ENCODE measurements around the gene FAM234A.
"Not testable (repeated sequence)": the region's sequence is repeated elsewhere in the genome, so short reads cannot be mapped to it uniquely, and the experiment has no call there.

FAM234A gene

DNA sequence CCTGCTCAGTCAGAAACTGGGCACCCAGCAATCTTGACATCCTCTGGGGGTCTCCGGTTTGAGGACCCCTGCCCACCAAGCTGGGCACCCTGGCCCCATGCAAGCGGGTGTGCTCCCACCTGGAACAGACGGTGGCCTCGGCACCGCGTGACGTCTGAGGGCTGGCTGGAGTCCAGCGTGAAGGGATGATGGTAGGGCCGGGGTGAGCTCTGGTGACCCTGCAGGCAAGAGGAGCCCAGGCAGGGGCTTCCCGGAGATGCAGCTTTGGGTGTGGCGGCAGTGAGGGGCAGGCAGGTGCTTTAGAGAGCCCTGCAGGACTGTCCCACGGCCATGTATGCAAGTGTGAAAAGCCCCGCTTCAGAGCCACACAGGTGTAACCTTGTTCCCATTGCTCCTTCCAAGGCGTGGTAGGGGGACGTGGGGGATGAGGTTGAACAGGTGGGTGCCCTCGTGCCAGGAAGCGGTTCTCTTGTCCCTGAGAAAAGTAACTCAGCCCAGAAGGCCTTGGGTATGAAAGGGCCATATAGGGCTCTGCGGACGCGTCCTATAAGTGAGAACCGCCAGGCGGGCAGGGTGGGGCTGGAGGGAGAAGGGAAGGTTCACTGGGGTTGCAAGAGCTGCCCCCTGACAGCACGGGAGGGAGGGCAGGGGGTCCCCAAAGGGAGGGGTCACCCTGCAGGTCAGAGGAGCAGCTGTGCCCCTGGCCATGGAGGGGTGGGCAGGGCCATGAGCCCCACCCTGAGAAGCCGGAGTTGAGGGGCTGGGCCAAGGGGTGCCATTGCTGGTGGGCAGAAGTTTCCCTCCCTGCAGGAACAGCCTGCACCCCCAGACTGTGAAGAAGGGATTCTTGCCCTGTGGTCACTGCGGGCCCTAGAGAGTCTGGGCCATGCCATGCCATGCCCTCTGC lies 31.9 kb downstream of the FAM234A start:
- DNase-seq: no peak

DNA sequence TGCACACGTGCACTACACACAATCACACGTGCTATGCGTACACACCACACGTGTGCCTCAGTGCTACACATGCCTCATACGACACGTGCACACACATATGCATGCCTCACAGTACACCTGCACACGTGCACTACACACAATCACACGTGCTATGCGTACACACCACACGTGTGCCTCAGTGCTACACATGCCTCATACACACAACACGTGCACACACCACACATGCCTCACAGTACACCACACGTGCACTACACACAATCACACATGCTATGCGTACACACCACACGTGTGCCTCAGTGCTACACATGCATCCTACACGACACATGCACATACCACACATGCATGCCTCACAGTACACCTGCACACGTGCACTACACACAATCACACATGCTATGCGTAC lies 32.9 kb downstream of the FAM234A start:
- DNase-seq: not testable (repeated sequence)

DNA sequence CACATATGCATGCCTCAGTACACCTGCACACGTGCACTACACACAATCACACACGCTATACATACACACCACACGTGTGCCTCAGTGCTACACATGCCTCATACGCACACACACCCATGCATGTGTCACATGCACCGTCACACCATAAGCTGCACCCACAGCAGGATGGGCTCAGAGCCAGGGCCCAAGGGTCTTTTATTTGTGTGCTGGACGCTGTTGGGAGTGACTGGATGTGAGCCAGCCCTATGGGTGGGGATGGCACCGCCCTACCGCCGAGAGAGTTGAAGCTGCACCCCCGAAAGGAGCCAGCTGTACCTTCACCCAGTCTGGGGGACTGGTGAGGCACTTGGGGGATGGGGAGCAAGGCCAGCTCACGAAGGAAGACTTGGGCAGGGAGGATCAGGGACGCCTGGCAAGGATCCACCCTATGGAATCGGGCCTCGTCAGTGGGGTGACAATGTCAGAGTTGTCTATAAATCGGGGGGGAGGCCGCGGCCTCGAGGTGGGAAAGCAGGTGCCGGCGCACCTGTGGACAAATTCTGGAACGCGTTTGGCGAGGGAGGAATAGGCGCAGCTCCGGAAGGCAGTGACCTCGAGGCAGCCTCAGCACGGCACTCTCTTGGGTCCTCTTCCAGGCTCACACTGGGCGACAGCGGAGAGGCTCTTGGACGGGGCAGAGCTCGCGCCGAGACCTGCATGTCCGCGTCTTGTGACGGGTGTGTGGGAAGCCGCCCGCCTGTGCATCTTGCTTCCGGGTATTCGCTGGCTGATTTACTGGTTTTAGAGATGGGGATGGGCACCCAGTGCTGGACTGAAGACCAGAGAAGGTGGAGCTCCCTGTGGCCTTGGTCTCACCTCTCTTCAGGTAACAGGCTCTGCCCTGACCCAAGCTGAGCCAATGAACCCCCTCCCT lies 33.8 kb downstream of the FAM234A start:
- no peak for DNase-seq

DNA sequence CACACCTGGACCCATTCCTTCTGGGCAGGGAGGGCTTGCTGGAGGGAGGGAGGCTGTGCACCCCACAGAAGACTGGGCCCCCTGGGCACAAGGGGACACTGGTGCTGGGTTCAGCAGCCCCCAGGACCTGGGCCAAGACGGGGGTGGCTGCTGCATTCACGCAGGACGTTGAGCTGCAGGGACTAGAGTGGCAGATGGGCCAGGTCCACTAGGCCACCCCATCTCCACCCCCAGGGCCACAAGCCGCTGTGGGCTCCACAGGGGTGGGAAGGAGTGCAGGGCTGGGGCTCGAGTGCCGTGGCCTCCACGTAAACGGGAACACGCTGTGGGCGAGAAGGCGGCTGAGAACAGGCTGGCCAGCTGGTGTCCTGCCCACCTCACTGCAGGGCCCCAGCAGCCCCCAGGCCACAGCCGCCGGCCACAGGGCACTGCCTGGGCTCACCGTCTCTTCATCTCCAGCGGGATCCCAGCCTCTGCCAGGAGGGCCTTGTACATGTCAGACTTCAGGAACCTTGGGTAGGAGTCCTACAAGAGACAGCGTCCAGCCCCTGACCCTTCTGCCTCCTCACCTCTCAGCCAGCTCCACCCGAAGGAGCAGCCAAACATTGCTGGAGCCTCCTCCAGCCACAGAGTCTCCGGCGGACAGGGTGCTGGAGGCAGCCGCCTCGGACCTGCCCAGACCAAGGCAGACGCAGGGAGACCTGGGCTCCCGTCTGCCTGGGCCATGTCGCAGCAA lies 34.6 kb downstream of the FAM234A start:
- DNase-seq: no peak

DNA sequence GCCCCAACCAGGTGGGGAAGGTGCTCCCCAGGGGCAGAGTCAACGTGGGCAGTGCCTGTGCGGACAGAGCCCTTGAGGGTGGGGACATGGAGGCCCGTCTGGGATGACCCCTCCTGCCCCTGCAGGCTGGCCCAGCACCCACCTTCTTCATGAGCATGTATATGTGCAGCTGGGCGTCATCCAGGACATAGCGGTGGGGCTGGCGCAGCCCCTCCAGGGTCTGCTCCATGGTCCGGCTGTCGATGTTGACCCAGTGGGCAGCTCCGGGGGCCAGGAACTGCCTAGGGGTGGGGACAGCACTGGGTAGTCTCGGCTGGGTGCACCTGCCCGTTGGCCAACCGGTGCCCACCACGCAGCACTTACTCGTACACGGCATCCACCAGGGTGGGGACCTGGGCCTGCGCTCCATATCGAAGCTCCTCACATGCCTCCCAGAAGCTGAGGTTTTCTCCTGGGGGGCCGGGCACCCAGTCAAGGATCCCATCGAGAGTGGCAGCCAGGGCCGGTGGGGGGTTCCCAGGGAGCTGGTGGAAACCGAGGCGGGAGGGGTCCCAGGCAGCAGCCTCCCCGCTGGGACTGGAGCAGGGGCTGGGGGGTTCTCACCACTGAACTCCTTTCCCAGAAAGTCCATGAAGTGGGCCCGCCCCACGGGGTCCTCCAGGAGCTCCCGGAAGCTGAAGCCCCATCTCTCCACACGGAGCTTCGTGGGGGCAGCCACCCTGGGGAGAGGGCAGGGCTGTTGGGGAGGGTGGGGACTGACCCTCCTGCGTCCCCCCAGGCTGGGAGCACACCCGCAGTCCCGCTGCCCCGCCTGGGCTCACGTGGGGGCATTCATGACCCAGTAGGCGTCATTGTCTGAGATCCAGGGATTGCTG lies 36.0 kb downstream of the FAM234A start:
- no peak for DNase-seq

DNA sequence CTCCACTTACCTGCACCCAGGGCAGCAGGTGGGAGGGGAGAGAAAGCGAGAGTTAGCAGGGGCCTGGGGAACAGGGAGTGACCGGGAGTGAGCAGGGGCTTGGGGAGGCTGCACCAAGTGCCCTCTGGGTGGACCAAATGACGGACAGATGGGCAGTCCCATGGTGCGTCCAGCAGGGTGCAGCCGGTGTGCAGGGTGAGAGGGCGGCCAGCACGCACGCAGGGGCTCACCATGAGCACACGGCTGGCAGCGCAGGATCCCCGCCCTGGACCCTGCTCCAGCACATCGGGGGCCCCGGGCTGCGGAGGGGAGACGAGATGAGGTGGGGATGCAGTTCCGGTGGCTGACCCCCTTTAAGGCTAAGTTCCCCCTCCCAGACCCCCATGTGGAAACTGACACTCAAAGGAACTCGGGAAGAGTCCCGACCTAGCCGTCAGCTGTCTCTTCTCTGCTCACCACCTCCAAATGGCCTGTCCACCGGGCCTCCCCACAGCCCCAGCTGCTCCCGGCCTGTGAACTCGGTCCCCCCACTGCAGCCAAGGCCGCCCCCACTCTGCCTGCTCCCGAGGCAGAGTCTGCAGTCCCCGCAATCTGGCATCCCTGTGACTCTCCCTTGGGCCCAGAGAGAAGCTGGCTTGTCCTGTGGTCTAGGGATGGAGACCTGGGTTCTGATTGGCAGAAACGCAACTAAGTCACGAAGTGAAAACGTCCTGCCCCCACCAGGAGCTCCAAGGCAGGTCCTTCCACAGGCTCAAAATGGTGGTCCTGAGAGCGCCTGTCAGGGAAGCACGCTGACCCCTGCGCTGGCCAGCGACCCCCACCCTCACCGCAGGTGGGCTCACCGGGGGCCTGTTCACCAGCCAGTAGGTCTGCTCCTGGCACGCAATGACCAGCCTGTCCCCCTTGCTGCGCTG lies 38.3 kb downstream of the FAM234A start:
- DNase-seq: no peak

DNA sequence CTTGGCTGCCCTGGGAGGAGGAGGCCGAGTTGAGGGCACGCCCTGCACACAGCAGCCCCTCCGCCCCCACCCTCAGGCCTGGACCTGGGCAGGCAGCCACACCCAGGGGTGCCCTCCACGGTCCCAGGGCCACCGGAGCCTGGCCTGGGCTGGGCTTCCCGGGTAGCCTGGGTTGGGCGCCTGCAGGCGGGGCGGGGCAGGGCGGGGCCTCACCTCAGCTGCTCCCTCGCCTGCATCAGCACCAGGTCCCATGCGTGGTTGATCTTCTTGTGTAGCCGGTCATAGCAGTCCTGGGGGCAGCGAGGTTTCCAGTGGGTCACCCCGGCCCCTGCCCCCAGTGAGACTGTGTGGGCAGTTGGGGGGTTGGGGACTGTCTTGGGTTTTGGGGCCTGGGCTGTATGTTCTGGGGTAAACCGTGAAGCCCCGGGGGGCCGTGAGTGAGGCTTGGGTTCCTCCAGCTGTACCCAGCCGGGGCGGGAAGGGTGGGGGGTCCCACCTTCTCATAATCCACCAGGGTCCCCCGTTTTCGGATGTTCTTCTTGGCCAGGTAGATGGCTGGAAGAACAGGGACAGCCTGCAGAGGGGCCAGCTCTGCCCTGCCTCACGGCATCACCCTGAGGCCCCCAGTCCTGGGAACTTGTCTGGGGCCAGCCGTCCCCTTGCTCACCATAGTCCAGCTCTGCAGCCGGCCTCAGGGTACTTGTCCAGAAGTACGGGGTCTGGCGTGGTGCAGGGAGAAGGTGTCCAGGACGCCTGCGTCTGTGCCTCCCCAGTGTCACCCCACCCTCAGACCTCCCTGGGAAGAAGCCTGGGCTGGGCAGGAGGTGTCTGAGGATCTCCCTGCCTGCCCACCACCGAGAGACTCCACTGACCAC lies 39.2 kb downstream of the FAM234A start:
- no peak for DNase-seq

DNA sequence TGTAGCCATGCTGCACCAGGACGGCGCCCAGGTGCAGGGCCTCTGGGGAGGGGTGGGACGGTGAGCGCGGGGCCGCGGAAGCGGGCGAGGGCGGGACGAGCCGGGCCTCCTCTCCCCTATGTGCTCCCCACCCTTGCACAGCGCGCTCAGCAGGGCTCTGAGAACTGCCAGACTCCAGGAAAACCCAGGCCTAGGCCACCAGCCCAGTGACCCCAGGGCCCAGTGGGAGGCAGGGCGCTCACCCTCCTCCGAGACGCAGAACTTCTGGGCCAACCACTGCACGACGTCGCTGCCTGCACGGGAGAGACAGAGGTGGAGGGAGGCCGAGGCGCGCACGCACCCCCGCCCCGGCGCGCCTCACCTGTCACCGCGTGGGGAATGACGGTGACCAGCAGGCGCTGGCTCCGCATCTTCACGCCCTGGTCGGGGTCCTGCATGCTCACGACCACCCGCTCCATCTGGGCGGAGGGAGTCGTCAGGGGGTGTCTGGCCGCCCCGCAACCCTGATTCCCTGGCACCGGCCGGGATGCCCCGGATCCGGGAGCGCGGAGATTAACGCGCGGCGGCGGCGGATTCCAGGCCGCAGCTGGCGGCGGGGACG lies 40.5 kb downstream of the FAM234A start:
- DNase-seq: no peak

DNA sequence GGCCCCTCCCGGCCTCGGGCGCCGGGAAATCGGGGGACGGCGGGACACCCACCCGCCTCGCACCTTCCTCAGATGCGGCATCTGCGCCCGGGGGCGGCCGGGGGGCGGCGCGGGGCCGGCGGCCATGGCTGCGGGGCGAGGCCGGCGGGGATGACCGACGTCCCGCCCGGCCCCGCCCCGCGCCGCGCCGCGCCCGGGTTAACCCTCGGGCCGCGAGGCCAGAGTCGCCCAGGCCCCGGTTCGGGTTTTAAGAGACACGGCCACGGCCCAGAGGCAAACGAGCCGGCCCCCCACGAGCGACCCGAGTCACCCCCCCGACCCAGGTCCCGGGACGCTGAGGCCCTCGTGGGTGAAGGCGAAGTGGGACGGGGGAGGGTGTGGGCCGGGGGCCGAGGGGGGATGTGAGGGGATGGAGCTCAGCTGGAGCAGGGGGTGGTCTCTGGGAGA lies 41.2 kb downstream of the FAM234A start, which contains the start of gene RGS11:
TSS of gene RGS11 (minus strand) at position 159 of the 447 bp plus-strand sequence. CDS start at position 126, 33 bp downstream.
- no peak for DNase-seq

DNA sequence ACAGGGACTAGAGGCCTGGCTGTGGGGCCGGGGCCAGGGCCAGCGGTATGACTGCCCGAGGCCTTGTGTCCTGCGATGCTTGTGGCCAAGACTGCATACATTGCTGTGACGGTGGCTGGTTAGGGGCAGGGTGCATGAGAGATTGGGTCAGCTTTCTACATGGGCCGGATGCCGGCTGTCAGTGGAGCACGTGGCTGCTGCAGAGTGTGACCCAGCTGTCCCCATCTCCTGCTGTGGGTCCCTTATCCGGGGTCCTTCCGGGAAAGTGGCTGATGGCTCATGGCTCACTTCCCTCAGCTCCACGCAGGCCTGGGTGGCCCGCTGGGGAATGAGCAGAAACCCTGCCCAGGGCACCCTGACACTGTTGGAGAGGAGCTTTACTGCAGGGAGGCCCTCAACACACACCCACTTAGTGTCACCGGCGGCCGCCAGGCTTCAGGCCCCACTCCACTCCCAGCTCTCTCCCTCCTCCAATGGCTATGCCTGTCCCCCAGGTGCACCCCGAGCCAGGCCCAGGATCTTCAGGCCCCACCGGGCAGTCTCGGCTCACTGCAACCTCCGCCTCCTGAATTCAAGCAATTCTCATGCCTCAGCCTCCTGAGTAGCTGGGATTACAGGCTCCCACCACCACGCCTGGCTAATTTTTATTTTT lies 41.9 kb downstream of the FAM234A start:
- no peak for DNase-seq

DNA sequence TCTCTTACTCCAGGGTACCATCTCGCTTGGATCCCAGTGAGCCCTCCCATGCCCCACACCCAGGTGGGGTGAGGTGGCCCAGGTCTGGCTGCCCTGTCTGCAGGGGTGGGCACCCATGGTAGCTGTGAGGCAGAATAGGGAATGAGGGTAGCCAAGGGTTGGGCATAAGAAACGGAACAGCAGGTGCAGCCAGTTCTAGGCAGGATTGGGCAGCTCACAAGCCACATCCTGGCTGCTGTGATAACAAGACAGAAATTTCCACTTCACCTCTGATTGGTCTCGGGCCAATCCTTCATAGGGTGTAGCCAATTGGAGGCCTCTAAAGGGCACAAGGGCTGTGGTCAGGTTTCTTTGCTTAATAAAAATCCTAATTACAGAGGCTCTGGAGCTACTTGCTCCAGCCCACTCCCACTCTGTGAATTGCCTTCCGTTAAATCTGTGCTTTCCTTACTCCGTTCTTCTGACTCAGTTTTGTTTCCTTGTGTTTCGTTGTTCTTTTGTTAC lies 44.3 kb downstream of the FAM234A start:
- peak; percentile 15 for DNase-seq

DNA sequence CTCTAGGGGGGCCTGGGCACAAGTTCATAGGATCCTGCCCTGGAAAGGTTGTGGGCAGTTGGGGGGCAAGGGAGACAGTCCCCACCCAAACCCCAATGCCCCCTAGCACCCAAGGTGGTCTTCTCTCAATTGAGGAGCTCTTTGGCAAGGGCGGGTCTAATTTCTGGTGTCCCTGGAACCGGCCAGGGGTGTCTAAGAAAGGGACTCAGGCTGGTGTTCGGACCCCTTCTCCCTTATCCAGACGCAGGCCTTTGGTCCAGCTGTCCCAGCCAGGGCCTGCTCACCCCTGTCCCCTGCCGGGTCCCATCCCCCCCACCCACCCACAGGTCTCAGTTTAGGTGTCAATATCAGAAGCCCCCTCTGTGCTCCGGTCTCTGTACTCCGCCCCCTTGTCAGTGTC lies 44.9 kb downstream of the FAM234A start:
- DNase-seq: no peak

DNA sequence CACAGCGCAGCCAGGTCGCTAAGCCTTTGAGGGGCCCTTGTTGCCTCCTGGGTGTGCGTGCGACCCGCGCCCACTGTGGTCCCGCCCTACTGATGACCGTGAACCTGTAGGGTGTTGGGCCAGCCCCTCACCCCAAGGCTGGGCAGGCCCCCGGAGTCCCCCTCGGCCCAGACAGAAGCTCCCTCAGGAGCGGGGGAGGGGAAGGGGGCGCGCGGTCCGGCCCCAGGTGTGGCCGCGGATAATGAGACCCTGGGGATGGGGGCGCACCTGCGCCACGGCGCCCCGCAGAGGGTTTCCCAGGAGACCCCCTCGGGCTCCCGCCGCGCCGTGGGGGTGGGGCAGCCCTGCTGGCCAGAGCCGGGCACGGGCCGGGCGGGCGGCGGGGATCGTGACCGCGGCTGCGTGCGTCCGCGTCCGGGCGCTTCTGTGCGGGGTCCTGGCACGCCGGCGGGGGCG lies 45.4 kb downstream of the FAM234A start:
- DNase-seq: no peak

DNA sequence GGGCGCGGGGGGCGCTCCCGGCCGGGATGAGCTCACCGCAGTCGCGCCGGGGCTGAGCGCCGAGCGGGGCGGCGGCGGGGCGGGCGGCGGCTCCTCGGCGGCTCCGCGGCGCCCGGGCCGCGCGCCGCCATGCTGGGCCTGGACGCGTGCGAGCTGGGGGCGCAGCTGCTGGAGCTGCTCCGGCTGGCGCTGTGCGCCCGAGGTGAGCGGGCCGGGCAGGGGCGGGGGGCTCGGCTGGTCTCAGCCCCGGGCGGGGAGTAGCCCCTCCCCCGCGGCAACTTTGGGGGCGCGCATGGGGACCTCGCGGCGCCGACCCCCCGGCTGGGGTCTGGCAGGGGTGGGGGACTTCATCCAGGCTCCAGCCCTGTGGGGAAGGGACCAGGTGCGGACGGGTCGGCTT lies 45.9 kb downstream of the FAM234A start, which contains the start of gene ARHGDIG:
TSS of gene ARHGDIG (plus strand) at position 40 of the 400 bp plus-strand sequence. CDS start at position 130, 90 bp downstream.
- DNase-seq: no peak

DNA sequence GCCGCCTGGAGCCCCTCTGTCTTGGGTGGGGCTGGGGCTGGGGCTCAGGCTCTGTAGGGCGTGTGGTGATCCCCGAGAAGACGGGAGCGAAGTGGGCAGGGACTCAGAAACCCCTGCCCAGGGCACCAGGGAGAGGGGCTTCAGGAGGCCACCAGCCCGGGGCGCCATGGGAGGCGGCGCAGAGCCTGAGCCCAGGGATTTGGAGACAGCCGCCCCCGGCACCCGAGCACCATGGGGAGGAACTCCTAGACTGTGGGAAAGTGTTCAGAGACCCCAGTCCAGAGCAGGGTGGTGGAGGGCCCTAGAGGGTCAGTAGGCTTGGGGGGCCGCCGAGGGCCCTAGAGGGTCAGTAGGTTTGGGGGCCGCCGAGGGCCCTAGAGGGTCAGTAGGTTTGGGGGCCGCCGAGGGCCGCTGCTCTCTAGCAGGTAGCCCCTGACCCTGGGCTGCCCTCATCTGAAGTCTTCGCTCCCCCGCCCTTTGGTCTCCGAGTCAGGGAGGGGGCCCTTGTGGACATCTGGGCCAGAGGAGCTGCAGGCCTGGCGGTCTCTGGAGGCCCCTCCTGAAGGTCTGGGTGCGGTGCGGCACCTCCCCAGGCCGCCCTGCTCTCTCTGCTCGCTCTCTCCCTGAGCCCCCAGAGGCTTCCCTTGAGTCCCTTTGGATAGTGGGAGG lies 46.5 kb downstream of the FAM234A start:
- DNase-seq: no peak

DNA sequence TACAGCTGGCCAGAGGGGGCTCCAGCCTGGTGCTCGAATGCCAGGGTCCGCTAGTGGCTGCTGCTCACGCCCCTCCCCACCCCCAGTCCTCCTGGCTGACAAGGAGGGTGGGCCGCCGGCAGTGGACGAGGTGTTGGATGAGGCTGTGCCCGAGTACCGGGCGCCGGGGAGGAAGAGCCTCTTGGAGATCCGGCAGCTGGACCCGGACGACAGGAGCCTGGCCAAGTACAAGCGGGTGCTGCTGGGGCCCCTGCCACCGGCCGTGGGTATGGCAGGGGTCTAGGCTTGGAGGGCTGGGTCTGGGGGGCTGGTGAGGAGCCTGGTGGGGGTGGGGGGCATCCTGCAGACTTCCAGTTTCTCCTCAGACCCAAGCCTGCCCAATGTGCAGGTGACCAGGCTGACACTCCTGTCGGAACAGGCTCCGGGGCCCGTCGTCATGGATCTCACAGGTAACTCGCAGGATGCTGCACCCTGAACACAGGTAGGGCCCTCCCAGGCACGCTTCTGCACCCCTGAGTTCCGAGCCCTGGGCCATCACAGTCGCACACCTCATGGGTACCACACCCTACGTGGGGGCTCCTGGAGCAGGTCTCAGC lies 47.1 kb downstream of the FAM234A start:
- no peak for DNase-seq

DNA sequence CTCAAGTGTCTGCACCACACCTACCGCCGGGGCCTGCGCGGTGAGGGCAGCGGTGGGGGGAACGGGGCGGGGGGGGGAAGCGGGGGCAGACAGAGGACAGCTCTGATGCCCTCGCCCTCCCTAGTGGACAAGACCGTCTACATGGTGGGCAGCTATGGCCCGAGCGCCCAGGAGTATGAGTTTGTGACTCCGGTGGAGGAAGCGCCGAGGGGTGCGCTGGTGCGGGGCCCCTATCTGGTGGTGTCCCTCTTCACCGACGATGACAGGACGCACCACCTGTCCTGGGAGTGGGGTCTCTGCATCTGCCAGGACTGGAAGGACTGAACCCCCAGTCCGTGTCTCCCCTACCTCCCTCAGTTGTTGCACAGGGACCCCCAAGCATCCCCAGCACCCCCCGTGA lies 47.9 kb downstream of the FAM234A start:
- no peak for DNase-seq
